GM21447 (cell line): ENCODE data around the gene ABI1.

Source experiments
- ATAC-seq: cut with Tn5 transposase; IDR thresholded peaks from one replicate; pipeline ENCODE4 v1.9.1; 2021; ENCODE audit not compliant: unreplicated experiment

ABI1 gene

DNA sequence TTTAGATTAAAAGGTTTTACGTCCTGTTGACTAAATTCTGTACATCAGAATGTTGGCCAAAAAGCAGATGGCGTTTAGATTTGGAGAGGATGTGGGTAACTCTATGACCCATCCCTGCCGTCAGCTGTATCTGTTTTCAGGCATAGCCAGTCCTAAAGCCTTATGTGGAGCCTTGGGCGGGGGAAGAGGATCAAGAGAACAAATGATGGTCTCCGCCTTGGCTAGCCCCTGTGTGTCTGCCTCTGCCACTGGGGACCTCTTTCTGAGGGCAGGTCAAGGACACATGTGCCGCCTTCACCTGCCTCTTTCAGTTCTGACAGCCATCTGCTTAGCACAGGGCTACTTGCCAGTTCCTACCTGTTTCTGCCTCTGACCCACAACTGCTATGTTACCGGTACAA, 139.2 kb downstream of the ABI1 start:
- no peak for ATAC-seq

DNA sequence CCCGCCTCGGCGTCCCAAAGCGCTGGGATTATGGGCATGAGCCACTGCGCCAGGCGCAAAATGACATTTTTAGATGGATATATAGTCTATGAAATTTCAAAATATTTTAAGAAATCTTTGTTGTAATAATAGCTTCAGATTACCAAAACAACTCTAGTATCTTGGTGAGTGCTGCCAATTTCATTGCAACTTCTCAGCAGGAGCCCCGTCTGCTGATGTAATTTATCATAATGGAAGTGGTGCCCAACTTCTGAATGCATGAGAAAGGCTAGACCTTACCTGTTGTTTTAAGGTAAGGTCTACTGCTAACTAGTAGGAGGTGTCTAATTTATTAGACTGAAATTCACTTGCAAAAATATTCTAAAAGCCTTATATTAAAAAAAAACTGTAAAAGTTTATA, 143.3 kb downstream of the ABI1 start:
- ATAC-seq: no peak

DNA sequence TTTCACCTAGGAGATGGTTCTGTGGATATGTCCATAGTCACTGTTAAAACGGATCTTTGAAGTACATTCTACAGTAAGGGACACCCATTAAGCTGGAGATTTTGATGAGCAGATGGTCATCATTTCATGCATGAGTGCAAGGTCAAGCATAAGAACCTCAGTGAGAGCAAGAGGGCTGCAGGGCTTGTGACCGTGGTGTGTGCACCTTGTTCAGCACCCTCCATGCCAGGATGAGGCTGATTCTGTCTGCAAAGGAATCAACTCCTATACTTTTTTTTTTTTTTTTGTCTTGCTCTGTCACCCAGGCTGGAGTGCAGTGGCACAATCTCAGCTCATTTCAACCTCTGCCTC, 145.6 kb downstream of the ABI1 start:
- no peak for ATAC-seq

DNA sequence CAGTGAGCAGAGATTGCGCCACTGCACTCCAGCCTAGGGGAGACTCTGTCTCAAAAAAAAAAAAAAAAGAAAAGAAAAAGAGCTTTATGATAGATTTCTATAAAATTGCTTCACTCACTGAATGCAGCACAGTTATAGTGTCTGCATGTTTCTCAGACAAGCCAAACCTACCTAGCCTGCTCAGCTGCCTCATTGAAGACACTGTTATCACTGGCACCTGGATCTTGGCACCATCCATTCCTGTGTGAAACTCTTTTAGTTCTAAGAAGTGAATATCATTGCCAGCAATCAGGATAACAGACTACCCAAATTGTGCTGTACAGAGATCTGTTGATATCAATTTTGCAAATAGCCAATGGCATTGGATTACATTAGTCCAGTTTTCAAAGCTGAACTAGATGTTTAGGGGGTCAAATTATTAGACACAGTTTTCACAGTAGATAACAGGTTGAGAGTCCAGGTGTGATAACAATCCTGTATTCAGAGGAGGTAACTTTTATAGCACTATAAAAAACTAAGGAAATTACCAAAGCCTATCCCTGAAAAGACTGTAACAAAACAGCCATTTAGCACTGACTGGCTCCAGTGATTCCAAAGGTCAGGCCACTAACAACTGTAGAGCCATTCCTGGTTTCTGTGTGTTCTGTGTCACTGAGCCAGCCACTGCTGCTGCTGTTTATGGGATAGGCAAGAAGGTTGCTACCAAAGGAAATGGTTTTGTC, 146.2 kb downstream of the ABI1 start:
- no peak for ATAC-seq

DNA sequence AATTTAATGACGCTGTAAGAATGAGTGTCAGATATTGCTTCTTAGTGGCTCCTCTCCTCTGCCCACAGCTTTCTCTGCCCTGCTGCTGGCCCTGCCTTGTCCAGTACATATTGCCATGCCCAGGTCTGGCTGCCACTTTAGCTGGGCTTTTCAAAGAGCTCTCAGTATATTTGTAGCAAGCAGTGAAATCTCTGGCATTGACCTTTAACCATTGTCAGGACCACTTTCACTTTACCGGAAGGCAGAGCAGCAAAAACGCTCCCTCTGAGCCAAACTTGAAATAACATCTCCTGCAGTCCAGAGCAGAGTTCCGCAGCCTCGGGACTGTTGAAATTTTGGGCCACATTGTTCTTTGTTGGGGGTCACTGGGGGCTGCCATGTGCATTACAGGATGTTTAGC, 149.4 kb downstream of the ABI1 start:
- ATAC-seq: no peak

DNA sequence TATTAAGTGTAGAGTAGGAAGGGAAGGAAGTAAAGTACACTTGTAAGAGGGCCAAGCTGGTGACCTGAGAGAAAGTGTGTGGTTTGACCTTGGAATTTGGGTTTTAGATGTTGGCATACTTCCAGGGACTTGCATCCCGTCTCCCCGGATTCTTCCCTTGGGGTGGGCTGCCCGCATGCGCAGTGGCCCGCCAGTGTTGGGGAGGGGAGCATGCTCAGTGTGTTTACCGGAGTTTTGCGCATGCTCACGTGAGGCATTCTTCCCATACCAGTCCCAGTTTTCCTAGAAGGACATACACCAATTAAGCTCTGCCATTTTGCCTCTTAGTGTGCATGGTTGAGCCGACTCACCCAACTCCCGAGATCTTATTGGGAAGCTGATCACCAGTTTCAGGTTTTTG, 153.8 kb downstream of the ABI1 start:
- no peak for ATAC-seq

DNA sequence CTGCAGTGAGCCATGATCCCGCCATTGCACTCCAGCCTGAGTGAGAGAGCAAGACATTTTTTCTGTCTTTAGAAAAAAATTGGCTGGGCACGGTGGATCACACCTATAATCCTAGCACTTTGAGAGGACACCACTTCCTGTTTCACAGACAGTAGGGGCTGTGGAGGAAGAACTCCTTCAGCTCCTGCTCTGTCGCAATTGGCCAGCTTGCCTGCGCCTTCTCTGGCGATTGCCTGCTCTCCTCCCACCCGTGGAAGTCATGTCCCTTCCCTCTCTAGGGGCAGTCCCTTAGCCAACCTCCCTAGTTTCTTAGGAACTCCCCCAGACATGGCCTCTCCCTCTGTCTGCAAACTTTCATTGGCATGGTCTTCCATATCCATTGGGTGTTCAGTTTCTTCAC, 154.6 kb downstream of the ABI1 start:
- ATAC-seq: no peak

DNA sequence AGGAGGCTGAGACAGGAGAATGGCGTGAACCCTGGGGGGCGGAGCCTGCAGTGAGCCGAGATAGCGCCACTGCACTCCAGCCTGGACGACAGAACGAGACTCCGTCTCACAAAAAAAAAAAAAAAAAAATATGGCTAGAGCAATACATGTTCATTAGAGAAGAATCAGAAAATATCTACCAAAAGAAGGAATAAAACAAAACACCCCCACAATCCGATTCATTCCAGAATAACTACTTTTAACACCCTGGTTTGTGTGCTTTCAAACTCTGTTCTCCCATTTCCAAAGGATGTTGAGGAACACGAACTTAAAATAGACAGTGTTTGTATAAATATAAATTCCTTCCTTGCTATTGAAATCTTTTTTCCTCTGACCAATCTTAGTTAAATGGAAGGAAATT, 156.8 kb downstream of the ABI1 start:
- no peak for ATAC-seq

DNA sequence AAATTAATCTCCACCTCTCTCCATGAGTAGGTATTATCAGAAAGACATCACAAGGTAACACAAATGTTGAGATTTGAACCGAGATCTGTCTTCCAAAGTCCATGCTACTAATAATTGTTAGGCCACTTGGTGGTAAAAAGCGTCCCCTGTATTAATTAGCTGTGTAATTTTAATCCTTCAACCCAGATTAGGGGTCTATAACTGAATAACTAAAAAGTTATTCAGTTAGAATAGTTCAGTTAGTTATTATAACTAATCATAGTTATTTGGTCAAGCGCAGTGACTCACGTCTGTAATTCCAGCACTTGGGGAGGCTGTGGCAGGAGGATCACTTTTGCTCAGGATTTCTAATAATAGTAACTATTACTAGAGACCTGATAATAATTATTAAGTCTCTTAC, 157.7 kb downstream of the ABI1 start:
- ATAC-seq: no peak

DNA sequence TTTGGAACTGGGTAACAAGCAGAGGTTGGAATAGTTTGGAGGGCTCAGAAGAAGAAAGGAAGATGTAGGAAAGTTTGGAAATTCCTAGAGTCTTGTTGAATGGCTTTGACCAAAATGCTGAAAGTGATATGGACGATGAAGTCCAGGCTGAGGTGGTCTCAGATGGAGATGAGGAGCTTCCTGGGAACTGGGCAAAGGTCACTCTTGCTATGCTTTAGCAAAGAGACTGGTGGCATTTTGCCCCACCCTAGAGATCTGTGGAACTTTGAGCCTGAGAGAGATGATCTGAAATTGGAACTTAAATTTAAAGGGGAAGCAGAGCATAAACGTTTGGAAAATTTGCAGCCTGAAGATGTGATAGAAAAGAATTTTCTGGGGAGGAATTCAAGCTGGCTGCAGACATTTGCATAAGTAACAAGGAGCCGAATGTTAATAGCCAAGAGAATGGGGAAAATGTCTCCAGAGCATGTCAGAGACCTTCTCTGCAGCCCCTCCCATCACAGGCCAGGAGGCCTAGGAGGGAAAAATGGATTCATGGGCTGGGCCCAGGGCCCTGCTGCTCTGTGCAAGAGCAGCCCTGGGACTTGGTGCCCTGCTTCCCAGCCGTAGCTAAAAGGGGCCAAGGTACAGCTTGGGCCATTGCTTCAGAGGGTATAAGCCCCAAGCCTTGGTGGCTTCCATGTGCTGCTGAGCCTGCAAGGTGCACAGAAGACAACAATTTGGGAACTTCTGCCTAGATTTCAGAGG, 159.7 kb downstream of the ABI1 start:
- no peak for ATAC-seq

DNA sequence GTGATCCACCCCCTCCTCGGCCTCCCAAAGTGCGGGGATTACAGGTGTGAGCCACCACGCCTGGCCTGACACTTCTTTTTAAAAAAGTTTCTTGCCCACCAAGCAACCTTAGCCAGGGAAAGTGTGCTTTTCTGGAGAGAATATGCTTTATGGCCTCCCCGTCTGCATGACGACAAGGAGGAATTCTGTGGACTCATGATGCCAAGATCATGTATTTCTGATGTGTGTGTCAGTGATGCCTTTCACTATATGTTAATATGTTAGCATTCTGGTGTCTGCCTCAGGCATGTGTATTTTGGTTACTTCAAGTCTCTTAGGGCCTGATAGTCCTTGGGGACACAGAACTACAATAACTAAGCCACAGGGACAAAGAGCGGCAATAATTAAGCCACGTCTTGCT, 161.1 kb downstream of the ABI1 start:
- no peak for ATAC-seq

DNA sequence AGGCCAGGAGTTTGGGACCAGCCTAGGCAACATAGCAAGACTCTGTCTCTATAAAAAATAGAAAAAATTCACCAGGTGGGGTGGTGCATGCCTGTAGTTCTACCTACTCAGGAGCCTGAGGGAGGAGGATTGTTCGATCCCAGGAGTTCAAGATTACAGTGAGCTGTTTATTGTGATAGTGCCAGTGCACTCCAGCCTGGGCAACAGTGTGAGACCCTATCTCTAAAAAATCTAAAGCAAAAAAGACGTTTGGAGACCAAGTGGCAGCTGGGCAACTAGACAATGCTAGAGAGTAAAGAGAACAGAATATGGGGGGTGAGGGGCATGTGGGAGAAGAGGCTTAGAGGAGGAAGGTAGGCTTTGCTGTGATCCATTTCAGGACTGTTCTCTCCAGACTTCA, 161.8 kb downstream of the ABI1 start:
- ATAC-seq: no peak

DNA sequence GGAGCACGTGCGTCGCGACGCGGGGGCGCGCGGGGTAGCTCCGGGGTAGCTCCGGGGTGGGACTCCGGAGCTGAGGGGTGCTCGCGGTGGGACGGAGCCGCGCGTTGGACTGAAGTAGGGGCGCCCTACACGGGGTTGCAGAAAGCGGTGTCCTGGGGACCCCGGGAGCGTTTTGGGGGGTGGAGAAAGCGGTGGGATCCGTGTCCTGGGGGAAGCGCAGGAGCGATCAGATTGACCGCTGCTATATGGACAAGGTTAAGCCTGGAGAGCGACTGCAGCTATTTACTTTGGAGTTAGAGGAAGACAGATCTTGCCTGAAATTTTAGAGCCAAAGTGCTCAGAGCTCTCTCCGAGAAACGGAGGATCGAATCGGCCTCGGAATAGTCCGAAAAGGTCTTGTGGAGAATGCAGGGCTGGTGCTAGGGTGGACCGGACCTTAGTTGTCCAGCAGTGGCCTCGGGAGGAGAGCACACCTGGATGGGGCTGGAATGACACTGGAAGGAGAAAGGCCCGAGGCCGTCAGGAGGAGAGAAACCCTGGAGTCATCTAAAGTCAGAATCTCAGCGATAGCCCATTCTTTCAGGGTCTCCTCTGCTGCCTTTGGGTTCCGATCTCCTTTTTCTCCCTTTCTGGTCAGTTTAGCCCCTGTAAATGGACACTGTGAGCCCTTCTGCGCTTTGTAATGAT, 162.7 kb downstream of the ABI1 start:
- no peak for ATAC-seq

DNA sequence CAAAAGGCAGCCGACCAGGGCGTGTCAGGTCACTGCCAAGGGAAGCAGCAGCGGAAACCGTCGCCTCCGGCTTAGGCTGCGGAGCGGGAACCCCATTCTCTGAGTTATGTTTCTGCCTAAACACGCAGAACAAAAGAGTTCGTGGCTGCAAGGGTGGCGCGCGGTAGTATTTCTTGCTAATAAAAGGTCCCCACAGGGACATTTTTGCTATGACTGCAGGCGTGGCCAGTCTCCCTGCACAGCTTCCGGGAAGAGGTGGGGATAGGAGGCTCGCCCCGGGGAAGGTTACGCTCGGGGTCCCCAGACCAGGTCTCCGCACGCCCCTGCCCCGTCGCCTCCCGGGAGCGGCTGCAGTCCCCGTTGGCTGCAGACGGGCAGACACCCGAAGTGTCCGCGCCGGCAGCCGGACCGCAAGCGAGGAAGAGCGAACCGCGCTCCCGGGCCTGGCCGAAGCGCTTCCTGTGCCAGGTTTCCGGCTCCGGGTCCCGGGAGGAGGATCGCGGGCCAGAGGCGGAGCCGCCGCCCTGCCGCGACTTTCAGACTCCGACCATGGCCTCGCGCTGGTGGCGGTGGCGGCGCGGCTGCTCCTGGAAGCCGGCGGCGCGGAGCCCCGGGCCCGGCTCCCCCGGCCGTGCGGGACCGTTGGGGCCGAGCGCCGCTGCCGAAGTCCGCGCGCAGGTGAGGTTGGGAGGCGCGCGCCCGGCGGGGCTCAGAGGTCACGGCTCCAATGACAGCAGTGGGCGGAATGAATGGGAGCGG, 163.4 kb downstream of the ABI1 start, which contains the start of gene PDSS1:
TSS of gene PDSS1 (plus strand) at position 539 of the 759 bp plus-strand sequence. CDS start at position 550, 11 bp downstream.
- ATAC-seq: peak; percentile 76

DNA sequence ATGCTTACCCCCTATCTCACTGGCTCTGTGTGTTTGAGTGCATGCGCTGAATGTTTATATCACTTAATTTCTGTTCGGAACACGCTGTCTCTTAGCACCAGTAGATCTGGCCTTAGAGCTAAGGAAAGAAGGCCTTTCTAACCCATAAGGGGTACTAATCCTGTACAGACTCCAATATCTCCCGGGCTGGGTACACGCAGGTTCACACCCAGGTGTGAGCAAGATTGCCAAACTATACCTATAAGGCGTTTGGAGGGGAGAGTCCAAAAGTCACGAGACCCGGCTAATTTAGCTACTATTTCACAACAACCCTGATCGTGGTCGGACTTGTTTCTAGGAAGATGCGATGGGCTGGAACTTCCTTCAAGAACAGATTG, 164.0 kb downstream of the ABI1 start:
- ATAC-seq: no peak
